CD4-positive, alpha-beta T cell (primary cell): Measurements from ENCODE around the gene SMCO2. TPM values are rescaled to one million over a fixed set of nuclear protein-coding genes. Genes with fewer than 3 reads are reported as not detected.

Source experiments
- ATAC-seq: fragments of 200-7000 bp; cut with Tn5 transposase; one replicate; pipeline ENCODE4 v1.10.0; 2022; ENCODE audit warnings: mild to moderate bottlenecking; ENCODE audit not compliant: poor library complexity
- CTCF ChIA-PET: fragments of 350-600 bp; sonication (Branson Sonifier 250); formaldehyde crosslinking; loops from one replicate; lab custom pipeline; 2021; ENCODE audit warnings: antibody characterized with exemption, inconsistent platforms; lab: Charles Lee
- POLR2A ChIA-PET: fragments of 350-600 bp; sonication (Branson Sonifier 250); formaldehyde crosslinking; loops from one replicate; lab custom pipeline; 2021; ENCODE audit warnings: antibody characterized with exemption, inconsistent platforms; lab: Charles Lee
- DNase-seq, 14 experiments: peaks; one replicate each; pipeline ENCODE4 v3.0.0-alpha.2; 2013 to 2020; ENCODE audit warnings: mixed read lengths in 2 of 14
- H3K27ac ChIP-seq, 2 donors: one replicate each; pipeline versions ENCODE4 v1.5.1 to v1.7.0; 2013; ENCODE audit warnings: low read length in 2 of 2, low read depth in 1 of 2, mild to moderate bottlenecking in 1 of 2
- H3K27me3 ChIP-seq, 2 experiments: 1 replicate in 1 of 2; 2 replicates in 1 of 2; pipeline versions ENCODE4 v1.6.1 to v1.7.0; 2013; ENCODE audit warnings: low read length in 2 of 2, control low read depth in 1 of 2, mild to moderate bottlenecking in 1 of 2, moderate library complexity in 1 of 2; ENCODE audit not compliant: insufficient read depth in 2 of 2, control insufficient read depth in 1 of 2
- H3K36me3 ChIP-seq: one replicate; pipeline ENCODE4 v1.6.1; 2013; ENCODE audit warnings: low read length, control low read depth; ENCODE audit not compliant: insufficient read depth
- H3K4me1 ChIP-seq: one replicate; pipeline ENCODE4 v1.6.1; 2013; ENCODE audit warnings: low read length, control low read depth; ENCODE audit not compliant: insufficient read depth
- H3K4me3 ChIP-seq: one replicate; pipeline ENCODE4 v1.5.1; 2013; ENCODE audit warnings: mild to moderate bottlenecking, low read length, moderate library complexity
- H3K9me3 ChIP-seq, 2 experiments: 1 replicate in 1 of 2; 2 replicates in 1 of 2; pipeline versions ENCODE4 v1.6.1 to v1.7.0; 2013; ENCODE audit warnings: low read length in 2 of 2, mild to moderate bottlenecking in 2 of 2, control low read depth in 1 of 2, moderate library complexity in 1 of 2; ENCODE audit not compliant: control insufficient read depth in 1 of 2, insufficient read depth in 1 of 2
- H3K27ac Mint-ChIP-seq: one replicate; pipeline ENCODE4 v1.8.0; 2020; ENCODE audit warnings: mixed read lengths
- H3K27me3 Mint-ChIP-seq: one replicate; pipeline ENCODE4 v1.8.0; 2021; ENCODE audit warnings: mixed read lengths
- H3K36me3 Mint-ChIP-seq: one replicate; pipeline ENCODE4 v1.8.0; 2021; ENCODE audit warnings: low read depth, mixed read lengths
- H3K4me1 Mint-ChIP-seq: one replicate; pipeline ENCODE4 v1.8.0; 2021; ENCODE audit warnings: low read depth, mixed read lengths
- H3K4me3 Mint-ChIP-seq: one replicate; pipeline ENCODE4 v1.8.0; 2020; ENCODE audit warnings: mild to moderate bottlenecking, mixed read lengths
- H3K9me3 Mint-ChIP-seq: one replicate; pipeline ENCODE4 v1.8.0; 2020; ENCODE audit warnings: mixed read lengths
- intact Hi-C, 2 experiments: fragments of 100-400 bp; cut with DNase I in 1 of 2; cut with micrococcal nuclease in 1 of 2; formaldehyde crosslinking; loops; one replicate each; pipeline versions ENCODE4 v1.15.1 to v1.9.0; 2023 to 2025; cut with DNase I, micrococcal nuclease
- total RNA-seq, 174 experiments: library from RNA in 2 of 174; stranded (reverse) in 2 of 174; gene quantifications; one replicate each; pipeline ENCODE4 v1.2.3 and lab custom pipeline; 2021 to 2026
- TF ChIP-seq, protein P1 (sequence below): fragments of 200-600 bp; IDR thresholded peaks from one replicate; pipeline ENCODE4 v1.8.0; 2022; ENCODE audit warnings: antibody characterized with exemption, mild to moderate bottlenecking

SMCO2 gene
- total RNA-seq, 2 experiments from 2014 or later, result not detected

DNA sequence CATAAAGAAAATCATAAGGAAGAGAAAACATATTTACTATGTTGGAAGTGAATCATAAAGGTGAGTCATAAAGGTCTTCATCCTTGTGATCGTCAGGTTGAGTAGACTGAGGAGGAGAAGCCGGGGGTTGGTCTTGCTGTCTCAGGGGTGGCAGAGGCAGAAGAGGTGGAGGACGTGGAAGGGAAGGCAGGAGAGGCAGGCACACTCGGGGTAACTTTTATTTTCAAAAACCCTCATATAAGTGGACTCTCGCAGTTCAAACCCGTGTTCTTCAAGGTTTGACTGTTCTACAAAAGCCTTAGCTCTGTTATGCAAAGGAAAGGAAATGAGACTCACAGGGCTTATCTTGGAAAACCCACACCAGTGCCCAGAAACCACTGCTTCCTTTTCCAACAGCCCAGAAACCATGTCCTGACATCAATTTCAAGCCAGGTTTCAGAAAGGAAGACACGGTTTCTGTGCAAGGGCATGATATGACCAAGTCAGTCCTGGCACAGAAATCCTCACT is 14.0 kb downstream of the SMCO2 start:
- no peak overlapping the region for H3K4me3 ChIP-seq
- peaks cover 15% of the 10 kb centered on the region for H3K4me1 Mint-ChIP-seq
- H3K27ac Mint-ChIP-seq, result no peak overlapping the region
- H3K4me1 ChIP-seq, result no peaks in the 10 kb centered on the region
- no peaks in the 10 kb centered on the region for H3K36me3 Mint-ChIP-seq
- H3K4me3 Mint-ChIP-seq, result no peak overlapping the region
- H3K27me3 ChIP-seq, result no peaks in the 10 kb centered on the region
- ATAC-seq (no peak), DNase-seq (peak in 5 of 14 experiments; percentile 6 to 34 (median 12))
- H3K9me3 Mint-ChIP-seq, result no peaks in the 10 kb centered on the region
- POLR2A ChIA-PET, result no interaction called here
- peaks cover 4% of the 10 kb centered on the region for H3K27me3 Mint-ChIP-seq
- CTCF ChIA-PET, result no interaction called here
- H3K27ac ChIP-seq, result no peak overlapping the region
- no peaks in the 10 kb centered on the region for H3K9me3 ChIP-seq
- H3K36me3 ChIP-seq, result no peaks in the 10 kb centered on the region
- intact Hi-C loops, result no loop called here
- TF ChIP-seq, protein P1, sequence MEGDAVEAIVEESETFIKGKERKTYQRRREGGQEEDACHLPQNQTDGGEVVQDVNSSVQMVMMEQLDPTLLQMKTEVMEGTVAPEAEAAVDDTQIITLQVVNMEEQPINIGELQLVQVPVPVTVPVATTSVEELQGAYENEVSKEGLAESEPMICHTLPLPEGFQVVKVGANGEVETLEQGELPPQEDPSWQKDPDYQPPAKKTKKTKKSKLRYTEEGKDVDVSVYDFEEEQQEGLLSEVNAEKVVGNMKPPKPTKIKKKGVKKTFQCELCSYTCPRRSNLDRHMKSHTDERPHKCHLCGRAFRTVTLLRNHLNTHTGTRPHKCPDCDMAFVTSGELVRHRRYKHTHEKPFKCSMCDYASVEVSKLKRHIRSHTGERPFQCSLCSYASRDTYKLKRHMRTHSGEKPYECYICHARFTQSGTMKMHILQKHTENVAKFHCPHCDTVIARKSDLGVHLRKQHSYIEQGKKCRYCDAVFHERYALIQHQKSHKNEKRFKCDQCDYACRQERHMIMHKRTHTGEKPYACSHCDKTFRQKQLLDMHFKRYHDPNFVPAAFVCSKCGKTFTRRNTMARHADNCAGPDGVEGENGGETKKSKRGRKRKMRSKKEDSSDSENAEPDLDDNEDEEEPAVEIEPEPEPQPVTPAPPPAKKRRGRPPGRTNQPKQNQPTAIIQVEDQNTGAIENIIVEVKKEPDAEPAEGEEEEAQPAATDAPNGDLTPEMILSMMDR, result no peak

DNA sequence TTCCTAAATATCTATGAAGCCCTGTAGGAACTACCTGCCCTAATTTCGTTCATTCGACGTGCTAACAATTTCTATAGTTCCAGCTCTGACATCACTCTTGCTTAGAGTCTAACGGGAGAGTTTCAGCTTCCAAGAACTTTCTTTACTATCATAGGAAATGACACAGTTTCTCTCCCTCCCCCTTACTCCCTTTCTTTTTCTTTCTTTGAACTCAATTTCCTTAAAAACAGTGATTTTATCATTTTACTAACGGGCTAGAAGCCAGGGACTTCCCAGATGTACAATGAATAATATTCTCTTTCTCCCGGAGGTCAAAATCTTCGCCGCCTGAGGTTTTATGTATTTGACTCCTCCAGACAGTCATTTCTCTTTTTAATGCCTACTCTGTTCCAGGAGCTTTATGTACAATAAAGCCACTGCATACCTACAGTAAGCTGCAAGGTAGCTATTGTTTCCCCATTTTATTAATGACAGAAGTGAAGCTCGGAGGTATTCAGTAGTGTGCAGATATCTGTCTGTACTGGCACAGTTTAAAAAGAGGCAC is 15.7 kb downstream of the SMCO2 start:
- H3K27me3 Mint-ChIP-seq, result peaks cover 4% of the 10 kb centered on the region
- no peak for ATAC-seq
- peaks cover 15% of the 10 kb centered on the region for H3K4me1 Mint-ChIP-seq
- no peak overlapping the region for H3K4me3 Mint-ChIP-seq
- no peak for DNase-seq
- ChIA-PET CTCF (no interaction called here), POLR2A (no interaction called here)
- no peaks in the 10 kb centered on the region for H3K9me3 Mint-ChIP-seq
- H3K27ac Mint-ChIP-seq, result no peak overlapping the region
- no peaks in the 10 kb centered on the region for H3K36me3 Mint-ChIP-seq
- no peaks in the 10 kb centered on the region for H3K4me1 ChIP-seq
- H3K9me3 ChIP-seq, result no peaks in the 10 kb centered on the region
- TF ChIP-seq, protein P1, result no peak
- no peaks in the 10 kb centered on the region for H3K27me3 ChIP-seq
- intact Hi-C loops, result no loop called here
- no peak overlapping the region for H3K27ac ChIP-seq
- no peak overlapping the region for H3K4me3 ChIP-seq
- no peaks in the 10 kb centered on the region for H3K36me3 ChIP-seq

DNA sequence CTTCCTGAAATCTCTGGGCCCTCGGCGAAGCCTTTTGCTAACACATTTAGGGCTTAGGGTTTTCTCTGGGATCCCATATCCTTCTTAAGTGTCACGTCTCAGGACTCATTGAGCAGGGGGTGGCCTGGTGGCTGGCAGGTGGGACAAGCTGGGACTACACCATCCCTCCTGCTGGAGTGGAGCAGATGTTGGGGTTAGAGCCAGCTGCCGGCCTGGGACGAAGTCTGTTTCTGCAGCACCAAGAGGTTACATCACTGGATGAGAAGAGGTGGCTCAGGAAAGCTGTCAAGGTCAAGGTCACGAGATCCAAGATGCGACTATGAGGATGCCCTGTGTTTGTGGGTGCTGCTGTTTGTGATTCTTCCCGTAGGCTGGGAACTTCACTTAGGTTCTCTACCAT is 16.3 kb downstream of the SMCO2 start:
- intact Hi-C loops, result no loop called here
- POLR2A ChIA-PET, result no interaction called here
- TF ChIP-seq, protein P1, result no peak
- no peak overlapping the region for H3K4me3 ChIP-seq
- Mint-ChIP-seq H3K36me3 (no peaks in the 10 kb centered on the region), H3K9me3 (no peaks in the 10 kb centered on the region), H3K4me1 (peaks cover 15% of the 10 kb centered on the region), H3K27ac (no peak overlapping the region), H3K27me3 (peaks cover 4% of the 10 kb centered on the region), H3K4me3 (no peak overlapping the region)
- DNase-seq (no peak), ATAC-seq (no peak)
- H3K9me3 ChIP-seq, result no peaks in the 10 kb centered on the region
- no peaks in the 10 kb centered on the region for H3K36me3 ChIP-seq
- no peaks in the 10 kb centered on the region for H3K27me3 ChIP-seq
- H3K27ac ChIP-seq, result no peak overlapping the region
- no peaks in the 10 kb centered on the region for H3K4me1 ChIP-seq
- CTCF ChIA-PET, result no interaction called here
